Left renal cortex interstitium (tissue), 4 donors: ENCODE measurements around the gene KTI12. TPM values are rescaled to one million over a fixed set of nuclear protein-coding genes. Genes with fewer than 3 reads are reported as not detected.
"Not testable (repeated sequence)": the region's sequence is repeated elsewhere in the genome, so short reads cannot be mapped to it uniquely, and the experiment has no call there.

Source experiments
- DNase-seq, 4 donors: peaks; one replicate each; pipeline ENCODE4 v3.0.0-alpha.2; 2013; ENCODE audit warnings: low read depth in 4 of 4, low spot score in 2 of 4, missing footprints in 1 of 4
- polyA plus RNA-seq, 4 donors: library from polyadenylated mRNA; unstranded; fragments of 120-200 nt; gene quantifications; one replicate each; pipeline ENCODE4 v1.2.1, GENCODE V29; 2013; ENCODE audit not compliant: insufficient read length in 4 of 4

KTI12 gene
- polyA plus RNA-seq, 4 donors, result 5.6 to 7.8 (median 6.7) TPM

- no peak for DNase-seq
These were observed 11.6 kb upstream of the KTI12 start for GRCh38 chr1:52045236-52045635.

DNA sequence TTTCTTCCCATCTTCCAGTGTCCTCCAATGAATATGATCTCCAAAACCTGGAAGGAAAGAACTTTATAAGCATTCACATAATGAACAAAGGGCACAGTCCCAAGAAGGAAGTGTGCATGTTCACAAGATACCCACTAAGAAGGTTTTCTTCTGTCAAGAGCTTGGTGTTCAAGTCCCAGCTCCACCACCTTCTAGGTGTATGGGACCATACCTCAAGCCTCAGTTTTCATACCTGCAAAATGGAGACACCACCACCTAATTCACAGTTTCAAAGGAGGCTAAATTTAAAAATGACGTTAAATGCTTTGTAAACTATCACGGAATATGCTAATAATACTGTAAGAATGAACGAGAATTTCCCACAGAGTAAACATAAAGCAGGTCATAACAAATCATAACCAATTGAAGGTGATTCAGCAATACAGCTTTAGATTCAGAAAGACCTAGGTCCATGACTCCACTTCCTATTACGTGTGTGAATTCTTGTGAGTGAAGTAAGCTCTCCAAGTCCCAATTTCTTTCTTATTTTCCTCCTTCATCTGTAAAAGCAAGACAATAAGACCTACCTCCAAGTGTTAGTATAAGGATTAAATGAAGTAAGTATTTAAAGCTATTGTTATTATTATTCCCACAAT is 8.1 kb upstream of the KTI12 start:
- DNase-seq, result no peak

DNA sequence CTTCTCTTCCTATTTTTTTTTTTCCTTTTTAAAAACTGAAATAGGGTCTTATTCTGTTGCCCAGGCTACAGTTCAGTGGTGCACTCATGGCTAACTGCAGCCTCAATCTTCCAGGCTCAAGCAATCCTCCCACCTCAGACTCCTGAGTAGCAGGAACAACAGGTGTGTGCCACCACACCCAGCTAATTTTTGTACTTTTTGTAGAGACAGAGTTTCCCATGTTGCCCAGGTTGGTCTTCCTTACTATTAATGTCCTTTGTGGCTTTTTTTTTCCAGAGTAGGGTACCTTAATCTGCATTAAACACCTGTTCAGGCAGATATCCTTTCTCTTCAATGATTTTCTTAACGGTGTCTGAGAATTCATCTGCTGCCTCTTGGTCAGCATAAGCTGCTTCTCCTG is 4.3 kb upstream of the KTI12 start:
- no peak for DNase-seq

DNA sequence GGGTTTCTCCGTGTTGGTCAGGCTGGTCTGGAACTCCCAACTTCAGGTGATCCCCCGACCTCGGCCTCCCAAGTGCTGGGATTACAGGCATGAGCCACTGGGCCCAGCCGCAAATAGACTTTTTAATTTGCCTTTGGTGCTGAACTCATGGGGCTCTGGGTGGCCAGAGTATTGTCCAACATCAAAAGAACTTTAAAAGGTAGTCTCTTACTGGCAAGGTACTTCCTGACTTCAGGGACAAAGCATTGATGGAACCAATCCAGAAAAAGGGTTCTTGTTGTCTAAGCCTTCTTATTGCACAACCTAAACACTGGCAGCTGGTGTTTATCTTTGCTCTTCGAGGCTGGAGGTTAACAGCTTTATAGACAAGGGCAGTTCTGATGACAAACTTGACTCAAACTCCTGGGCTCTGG is 3.8 kb upstream of the KTI12 start:
- no peak for DNase-seq

DNA sequence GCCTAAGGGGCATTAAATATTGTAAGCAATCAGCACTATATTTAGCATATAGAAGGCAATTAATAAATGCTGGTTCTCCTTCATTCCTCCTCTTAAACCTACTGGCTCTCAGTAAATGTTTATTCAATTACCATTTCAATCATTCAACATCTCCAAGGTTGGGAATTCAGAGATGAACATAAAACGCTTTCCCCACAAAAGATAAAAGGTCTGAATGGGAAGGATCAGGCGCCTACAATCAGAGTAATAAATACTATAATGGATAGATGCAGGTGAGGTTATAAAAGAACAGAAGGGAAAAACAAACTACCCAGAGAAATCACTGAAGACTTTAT is 407 bp upstream of the KTI12 start:
- DNase-seq, result no peak

GRCh38 chr1:52032785-52033131 is 852 bp downstream of the KTI12 start:
- DNase-seq, result no peak

DNA sequence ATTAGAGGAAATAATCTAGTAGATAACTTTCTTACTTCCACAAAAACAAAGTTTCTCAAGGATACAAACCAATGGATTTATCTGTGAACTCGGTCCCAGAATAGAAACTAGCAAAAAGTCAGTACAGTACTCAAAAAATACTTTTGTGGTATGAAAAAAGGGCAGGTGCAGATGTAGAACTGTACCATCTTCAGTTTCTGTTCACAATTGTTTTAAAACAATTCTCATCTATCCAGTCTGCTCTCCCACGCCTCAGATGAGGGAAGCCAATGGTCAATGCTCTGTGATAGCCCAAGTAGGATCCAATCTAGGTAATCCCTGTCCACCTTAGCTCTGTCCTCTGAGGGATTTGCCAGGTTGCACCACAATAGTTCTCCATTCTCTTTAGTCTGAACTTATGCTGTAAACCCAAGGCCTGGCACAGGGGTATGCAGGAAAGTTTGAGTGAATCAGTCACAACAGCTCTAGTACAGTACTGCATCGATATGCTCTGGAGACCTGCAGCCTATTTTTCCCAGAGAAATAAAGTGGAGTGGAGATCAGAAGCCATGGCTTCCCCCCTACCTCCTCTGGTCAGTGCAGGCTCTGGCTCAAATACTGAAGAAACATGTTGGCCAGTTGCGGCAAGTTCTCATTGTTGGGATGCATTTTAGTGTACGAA is 1.4 kb downstream of the KTI12 start:
- no peak for DNase-seq

DNA sequence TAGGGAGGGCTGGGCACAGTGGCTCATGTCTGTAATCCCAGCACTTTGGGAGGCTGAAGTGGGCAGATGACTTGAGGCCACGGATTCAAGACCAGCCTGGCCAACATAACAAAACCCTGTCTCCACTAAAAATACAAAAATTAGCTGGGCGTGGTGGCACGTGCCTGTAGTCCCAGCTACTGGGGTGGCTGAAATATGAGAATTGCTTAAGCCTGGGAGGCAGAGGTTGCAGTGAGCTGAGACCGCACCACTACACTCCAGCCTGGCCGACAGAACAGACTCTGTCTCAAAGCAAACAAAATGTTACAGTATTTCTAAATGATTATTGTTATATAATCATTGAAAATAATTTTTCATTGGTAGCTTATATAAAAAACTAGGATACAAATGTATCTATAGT is 4.8 kb downstream of the KTI12 start:
- DNase-seq, result not testable (repeated sequence)

DNA sequence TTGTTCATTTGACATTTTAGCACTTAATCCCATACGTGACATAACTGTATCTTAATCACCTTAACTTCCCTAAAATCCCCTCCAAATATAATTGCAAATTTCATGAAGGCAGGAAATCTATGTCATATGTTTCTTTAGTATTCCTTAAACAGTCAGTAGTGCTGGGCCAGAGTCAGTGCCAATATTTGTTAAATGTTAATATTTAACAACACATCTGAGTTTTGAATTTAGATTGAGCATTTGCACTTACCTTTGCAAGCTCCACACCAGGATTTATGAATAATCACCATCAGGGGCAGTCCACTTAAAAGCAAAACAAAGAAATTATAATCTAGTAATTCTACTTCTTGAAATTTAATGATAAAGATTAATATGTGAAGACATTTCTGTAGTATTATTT is 5.3 kb downstream of the KTI12 start:
- no peak for DNase-seq

DNA sequence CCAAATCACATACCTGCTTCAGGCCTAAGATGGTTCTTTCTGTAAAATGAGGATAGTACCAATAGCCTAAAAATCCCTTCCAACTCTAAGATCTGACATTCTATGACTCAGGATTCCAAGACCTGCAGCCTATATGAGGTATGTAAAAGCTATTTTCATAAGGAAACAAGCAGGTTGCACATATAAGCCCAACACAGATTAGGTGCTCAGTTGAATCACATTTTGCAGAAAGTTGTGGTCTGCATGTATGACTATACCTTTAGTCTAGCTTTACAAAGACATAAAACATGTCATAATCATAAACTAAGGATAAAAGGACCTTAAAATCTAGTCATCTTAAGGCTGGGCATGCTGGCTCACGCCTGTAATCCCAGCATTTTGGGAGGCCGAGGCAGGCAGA is 7.3 kb downstream of the KTI12 start:
- DNase-seq, result no peak

GRCh38 chr1:52022133-52022532 is 11.5 kb downstream of the KTI12 start:
- DNase-seq, result no peak

DNA sequence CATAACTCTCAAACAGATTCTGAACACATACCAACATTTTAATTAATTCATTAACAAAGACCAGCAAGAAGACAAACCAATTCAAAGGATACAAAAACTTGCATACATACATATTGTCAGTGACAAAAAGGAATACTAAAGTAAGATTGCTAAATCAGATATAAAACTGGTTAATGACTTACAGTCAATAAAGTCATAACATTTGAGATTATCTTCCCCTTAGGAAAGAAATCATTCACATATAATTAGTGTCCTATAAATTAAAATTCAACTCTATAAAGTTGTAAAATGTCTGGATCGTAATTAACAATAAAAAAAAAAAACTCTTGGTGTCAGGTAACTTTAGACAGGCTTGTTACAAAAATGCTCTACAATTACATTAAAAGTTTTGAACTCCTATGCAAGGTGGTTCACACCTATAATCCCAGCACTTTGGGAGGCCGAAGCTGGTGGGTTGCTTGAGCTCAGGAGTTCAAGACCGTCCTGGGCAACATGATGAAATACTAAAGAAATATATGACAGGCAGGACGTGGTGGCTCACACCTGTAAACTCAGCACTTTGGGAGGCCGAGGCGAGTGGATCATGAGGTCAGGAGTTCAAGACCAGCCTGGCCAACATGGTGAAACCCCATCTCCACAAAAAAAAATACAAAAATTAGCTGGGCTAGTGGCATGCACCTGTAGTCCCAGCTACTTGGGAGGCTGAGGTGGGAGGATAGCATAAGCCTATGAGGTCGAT is 25.4 kb downstream of the KTI12 start:
- DNase-seq, result no peak

GRCh38 chr1:52007215-52008002 is 26.2 kb downstream of the KTI12 start:
- no peak for DNase-seq

DNA sequence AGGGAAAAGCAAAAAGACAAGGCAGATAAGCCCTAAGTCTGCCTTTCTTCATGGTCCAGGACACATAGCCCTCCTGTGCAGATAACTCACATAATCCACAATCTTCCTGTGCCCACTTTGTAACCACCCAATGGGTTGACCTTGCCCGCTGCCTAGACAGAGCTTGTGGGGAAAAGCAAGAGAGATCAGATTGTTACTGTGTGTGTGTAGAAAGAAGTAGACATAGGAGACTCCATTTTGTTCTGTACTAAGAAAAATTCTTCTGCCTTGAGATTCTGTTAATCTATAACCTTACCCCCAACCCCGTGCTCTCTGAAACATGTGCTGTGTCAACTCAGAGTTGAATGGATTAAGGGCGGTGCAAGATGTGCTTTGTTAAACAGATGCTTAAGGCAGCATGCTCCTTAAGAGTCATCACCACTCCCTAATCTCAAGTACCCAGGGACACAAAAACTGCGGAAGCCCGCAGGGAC is 27.5 kb downstream of the KTI12 start:
- DNase-seq, result not testable (repeated sequence)

- DNase-seq, result not testable (repeated sequence)
These were observed 28.1 kb downstream of the KTI12 start for GRCh38 chr1:52005548-52005947.

DNA sequence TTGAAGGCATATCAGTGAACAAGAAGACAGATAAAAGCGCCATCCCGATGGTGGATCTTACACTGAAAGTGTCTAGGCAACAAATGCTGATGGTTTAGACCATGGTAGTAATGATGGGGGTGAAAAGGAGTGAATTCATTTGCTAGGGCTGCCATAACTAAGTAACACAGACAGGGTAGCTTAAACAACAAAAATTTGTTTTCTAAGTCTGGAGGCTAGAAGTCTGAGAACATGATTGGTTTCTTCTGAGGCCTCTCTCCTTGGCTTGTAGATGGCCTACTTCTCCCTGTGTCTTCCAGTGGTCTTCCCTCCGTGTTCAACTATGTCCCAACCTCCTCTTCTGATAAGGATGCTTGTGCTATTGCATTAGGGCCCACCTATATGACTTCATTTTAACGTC is 29.7 kb downstream of the KTI12 start:
- DNase-seq, result no peak

- DNase-seq, result peak; percentile 58 to 87 (median 62)
These were observed 31.3 kb downstream of the KTI12 start for GRCh38 chr1:52002038-52002917.

- DNase-seq, result no peak
These were observed 34.9 kb downstream of the KTI12 start for GRCh38 chr1:51998701-51999100.

GRCh38 chr1:51997974-51998382 is 35.6 kb downstream of the KTI12 start:
- DNase-seq, result no peak

GRCh38 chr1:51990478-51990965 is 43.1 kb downstream of the KTI12 start, which contains the start of gene RAB3B:
RAB3B (minus strand) TSS chr1:51990700; CDS start chr1:51977117, 13,583 bp downstream.
- DNase-seq, result peak; percentile 19 to 64 (median 46)
